NCI-H2196 (cell line): Measurements from ENCODE around the gene PRAMEF11.
A peak's percentile ranks its signal among the peaks of the same experiment; 100 is the strongest.
"Not testable (repeated sequence)": the region's sequence is repeated elsewhere in the genome, so short reads cannot be mapped to it uniquely, and the experiment has no call there.

Experiments
- DNase-seq: peaks from one replicate; lab custom pipeline; 2025; ENCODE audit not compliant: unreplicated experiment; lab: John Stamatoyannopoulos, UW

Gene PRAMEF11

DNA sequence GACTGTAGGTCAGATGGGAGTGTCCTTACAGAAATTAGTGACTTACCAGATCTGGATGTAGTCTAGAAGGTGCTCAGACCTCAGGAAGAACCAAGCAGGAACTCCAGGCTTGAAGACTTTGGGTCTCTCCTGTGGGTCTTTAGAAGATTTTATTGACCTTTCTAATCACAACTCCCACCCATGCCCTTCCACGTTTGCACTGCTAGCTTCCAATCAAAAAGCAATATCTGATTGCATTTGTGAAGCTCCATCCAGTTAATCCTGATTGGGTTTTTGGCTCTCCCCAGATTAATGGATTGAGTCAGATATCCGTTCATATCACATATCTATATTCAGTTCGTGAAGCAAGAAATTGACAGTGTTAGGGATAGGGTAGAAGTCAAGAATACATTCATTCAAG lies at the start of gene PRAMEF11:
TSS of gene PRAMEF11 (minus strand) at position 101 of the 400 bp plus-strand sequence. CDS start 2,621 bp downstream, outside the sequence.
- DNase-seq: not testable (repeated sequence)

DNA sequence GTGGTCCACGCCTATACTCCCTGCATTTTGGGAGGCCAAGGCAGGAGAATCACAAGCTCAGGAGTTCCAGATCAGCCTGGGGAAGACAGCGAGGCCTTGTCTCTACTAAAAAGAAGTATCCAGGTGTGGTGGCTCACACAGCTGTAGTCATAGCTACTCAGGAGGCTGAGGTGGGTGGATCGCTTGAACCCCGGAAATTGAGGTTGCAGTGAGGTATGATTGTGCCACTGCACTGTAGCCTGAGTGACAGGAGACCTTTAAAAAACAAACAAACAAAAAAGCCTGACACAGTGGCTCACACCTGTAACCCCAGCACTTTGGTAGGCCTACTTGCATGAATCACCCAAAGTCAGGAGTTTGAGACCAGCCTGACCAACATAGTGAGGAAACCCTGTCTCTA lies 47.2 kb upstream of the PRAMEF11 start:
- DNase-seq: not testable (repeated sequence)

DNA sequence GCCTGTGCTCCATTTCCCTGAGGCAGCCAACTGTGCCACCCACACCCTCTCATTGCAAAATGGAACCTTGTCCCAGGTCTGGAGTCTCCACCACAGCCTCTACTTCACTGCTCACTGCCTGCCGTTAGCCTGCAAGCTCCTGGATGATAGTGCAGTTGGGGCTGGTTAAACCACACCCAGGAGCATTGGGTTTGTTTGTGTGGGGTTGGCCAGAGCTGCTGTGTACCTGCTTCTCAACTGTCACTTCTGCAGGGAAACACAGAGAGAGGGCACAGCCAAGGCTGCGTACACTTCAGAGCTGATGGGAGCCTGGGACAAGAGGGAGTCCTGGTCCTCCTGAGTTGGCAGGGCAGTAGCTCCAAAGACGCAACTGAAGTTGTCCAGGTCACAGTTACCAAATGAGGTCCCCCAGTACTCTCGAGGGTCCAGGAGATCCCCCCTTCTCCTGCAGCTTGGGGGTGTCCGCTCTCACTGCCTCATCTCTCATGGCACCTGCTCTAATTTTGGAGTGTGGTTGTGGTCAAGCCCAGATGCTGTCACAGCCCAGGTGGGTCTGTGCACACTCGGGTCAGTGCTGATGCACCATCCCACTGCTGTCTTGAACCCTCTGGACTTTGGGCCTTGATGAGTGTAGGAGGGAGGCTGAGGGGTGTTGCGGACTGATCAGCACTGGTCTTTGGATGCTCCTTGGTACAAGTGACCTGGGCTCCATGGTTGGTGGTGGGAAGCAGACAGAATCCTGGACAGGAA lies 32.1 kb upstream of the PRAMEF11 start:
- DNase-seq: not testable (repeated sequence)

DNA sequence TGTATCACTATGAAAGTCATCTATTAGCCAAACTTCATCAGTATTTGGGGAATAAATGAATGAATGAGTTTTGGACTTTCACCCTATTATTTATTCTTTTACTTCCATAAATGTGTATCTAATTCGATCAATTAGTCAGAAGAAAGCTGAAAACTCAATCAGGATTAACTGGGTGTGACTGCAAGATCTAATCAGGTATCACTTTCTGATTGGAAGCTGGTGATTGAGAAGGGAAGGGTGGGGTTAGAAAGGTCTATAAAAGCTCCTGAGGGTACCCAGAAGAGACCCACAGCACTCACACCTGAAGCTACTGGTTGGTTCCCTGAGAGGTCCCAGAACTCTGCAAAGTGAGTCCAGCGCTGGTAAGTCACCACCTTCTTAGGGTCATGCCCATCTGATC lies 25.6 kb upstream of the PRAMEF11 start, which contains the start of gene PRAMEF2:
TSS of gene PRAMEF2 (plus strand) at position 301 of the 400 bp plus-strand sequence. CDS start 1,924 bp downstream, outside the sequence.
- not testable (repeated sequence) for DNase-seq

GRCh38 chr1:12851779-12852178 lies 20.6 kb upstream of the PRAMEF11 start:
- DNase-seq: no peak

DNA sequence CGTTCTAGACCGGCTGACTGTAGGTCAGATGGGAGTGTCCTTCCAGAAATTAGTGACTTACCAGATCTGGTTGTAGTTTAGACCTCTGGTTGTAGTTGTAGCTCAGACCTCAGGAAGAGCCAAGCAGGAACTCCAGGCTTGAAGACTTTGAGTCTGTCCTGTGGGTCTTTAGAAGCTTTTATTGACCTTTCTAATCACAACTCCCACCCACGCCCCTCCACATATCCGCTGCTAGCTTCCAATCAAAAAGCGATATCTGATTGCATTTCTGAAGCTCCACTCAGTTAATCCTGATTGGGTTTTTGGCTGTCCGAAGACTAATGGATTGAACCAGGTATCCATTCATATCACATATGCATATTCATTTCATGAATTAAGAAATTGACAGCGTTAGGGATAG lies 17.4 kb upstream of the PRAMEF11 start, which contains the start of gene HNRNPCL1:
TSS of gene HNRNPCL1 (minus strand) at position 101 of the 400 bp plus-strand sequence. CDS start 431 bp downstream, outside the sequence.
- not testable (repeated sequence) for DNase-seq

GRCh38 chr1:12833251-12833650 lies 2.0 kb upstream of the PRAMEF11 start:
- not testable (repeated sequence) for DNase-seq

DNA sequence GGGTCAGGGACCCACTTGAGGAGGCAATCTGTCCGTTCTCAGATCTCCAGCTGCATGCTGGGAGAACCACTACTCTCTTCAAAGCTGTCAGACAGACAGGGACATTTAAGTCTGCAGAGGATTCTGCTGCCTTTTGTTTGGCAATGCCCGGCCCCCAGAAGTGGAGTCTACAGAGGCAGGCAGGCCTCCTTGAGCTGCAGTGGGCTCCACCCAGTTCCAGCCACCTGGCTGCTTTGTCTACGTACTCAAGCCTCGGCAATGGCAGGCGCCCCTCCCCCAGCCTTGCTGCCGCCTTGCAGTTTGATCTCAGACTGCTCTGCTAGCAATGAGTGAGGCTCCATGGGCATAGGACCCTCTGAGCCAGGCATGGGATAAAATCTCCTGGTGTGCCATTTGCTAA lies 12.1 kb downstream of the PRAMEF11 start:
- DNase-seq: not testable (repeated sequence)

GRCh38 chr1:12811409-12811784 lies 19.8 kb downstream of the PRAMEF11 start:
- DNase-seq: no peak

GRCh38 chr1:12810691-12811408 lies 20.4 kb downstream of the PRAMEF11 start:
- DNase-seq: no peak

DNA sequence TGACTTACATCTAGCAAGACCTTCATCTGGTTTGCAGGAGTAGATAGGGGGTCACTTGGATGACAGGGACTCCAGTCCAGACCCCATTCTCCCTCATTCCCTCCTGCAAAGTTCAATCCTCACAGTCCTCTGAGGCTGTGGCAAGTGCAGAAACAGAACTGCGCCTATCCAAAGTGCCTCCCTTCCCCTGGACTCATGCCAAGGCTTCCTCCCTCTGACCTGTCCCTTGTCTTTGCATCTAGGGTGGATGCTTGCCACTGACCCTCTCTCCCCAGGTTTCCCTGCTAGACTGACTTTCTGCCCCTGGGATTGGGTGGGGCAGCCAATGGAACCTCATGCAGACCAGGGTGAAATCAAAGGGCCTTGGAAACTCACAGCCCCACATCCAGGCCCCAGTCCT lies 21.3 kb downstream of the PRAMEF11 start:
- DNase-seq: no peak

- no peak for DNase-seq
Observed at GRCh38 chr1:12799730-12800129, 31.5 kb downstream of the PRAMEF11 start.

DNA sequence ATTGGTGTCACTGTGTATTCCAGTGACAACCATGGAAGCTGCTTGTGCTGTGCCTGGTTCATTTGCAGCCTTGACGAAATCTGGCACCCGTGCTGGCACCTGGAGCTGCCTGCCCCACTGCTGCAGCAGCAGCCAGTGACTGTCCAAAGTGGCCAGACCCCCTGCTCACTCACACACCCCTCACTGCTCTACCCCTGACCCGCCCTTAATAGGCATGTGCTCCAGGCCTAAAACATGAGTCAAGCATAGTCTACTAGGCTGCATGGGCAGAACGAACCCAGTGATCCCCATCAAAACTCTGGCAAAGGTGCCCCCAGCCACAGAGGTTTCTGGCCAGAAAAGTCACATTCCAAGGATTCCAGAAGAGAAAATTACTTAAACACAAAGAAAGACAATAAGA lies 32.3 kb downstream of the PRAMEF11 start:
- no peak for DNase-seq

- not testable (repeated sequence) for DNase-seq
Observed at GRCh38 chr1:12791097-12791496, 40.1 kb downstream of the PRAMEF11 start, which contains the start of gene PRAMEF1. PRAMEF1 (plus strand) TSS chr1:12791397; CDS start chr1:12793228, 1,831 bp downstream.

GRCh38 chr1:12784729-12785128 lies 46.5 kb downstream of the PRAMEF11 start:
- DNase-seq: not testable (repeated sequence)

DNA sequence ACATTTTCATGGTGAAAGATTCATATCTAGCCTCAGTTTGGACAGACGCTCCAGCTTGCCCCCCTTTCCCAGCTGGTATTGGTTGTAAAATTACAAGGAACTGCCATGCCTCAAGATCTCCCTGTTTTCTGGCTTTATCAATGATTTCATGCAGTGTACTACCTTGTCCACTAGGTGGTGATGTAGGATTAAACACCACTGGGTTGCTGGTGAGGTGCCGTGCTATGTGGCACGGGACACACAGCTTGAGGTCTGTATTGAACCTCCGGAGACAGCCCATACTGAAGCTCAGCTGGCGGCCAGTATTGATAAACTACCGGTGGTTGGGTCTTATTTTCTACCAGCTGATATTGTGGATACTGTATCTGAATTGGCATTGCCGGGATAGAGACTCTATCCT lies 47.4 kb downstream of the PRAMEF11 start:
- peak; percentile 25 for DNase-seq

GRCh38 chr1:12781488-12781887 lies 49.7 kb downstream of the PRAMEF11 start:
- DNase-seq: not testable (repeated sequence)

GRCh38 chr1:12778907-12779306 lies 52.3 kb downstream of the PRAMEF11 start:
- no peak for DNase-seq

DNA sequence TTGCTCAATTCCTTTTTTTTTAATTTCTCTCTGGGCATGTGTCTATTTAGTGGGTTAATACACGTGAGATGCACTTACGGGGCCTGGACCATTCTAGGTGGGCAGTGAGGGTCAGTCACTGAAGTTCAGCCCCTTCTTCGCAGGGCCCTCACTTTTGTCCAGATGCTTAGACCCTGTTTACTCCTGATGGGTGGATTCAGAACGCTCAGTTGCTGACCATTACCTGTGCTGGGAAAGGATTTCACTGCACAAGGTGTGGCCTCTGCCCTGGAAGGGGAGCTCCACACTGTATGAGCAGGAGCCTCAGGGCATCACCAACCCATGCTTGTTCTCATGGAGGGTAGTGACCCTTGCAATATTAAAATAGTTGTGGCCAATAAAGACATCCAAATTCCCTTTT lies 53.1 kb downstream of the PRAMEF11 start:
- DNase-seq: no peak

GRCh38 chr1:12776801-12777557 lies 54.2 kb downstream of the PRAMEF11 start:
- no peak for DNase-seq

- no peak for DNase-seq
Observed at GRCh38 chr1:12775443-12775842, 55.8 kb downstream of the PRAMEF11 start.
